Measurements from ENCODE around the gene DDX1. TPM values are rescaled to one million over a fixed set of nuclear protein-coding genes. Genes with fewer than 3 reads are reported as not detected.

The DDX1 gene
- total RNA-seq, 1 experiment from 2014 or later = 62.6 TPM

DNA sequence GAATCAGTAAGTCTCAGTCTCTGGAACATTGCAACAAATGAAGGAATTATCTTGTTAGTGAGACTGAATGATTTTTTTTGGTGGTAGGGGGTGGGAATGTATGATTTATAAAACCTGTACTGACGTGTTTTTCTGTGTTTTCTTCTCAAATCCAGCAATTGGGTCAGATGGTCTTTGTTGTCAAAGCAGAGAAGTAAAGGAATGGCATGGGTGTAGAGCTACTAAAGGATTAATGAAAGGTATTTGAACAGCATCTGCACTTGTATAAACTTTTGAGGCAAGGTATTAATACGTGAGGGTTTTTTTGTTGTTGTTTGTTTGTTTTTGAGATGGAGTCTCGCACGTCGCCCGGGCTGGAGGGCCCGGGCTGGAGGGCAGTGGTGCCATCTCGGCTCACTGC is 10.7 kb downstream of the DDX1 start:
- Histone ChIP-seq H2AFZ (ENCODE audit: low read length) (no peak overlapping the region), H4K20me1 (ENCODE audit: low read length) (no peaks in the 10 kb centered on the region), H3K9me3 (ENCODE audit: low read length) (no peaks in the 10 kb centered on the region), H3K4me1 (ENCODE audit: insufficient read depth, low read length) (no peaks in the 10 kb centered on the region), H3K9me2 (replicated peaks; ENCODE audit: low read length) (no peaks in the 10 kb centered on the region), H3K4me2 (ENCODE audit: low read length) (no peak overlapping the region), H3K9ac (ENCODE audit: low read length) (no peak overlapping the region), H3K36me3 (ENCODE audit: low read depth, low read length) (peaks cover 87% of the 10 kb centered on the region), H3K4me3 (ENCODE audit: low read length) (no peak overlapping the region), H3K27ac (ENCODE audit: low read length) (no peak overlapping the region), H3K27me3 (ENCODE audit: low read length) (no peaks in the 10 kb centered on the region), H3K79me2 (ENCODE audit: low read length) (no peaks in the 10 kb centered on the region), H3F3A (ENCODE audit: low read length, unreplicated experiment) (no peaks in the 10 kb centered on the region)
- DNase-seq (no peak), ATAC-seq (no peak)
- POLR2A ChIA-PET (ENCODE audit: unreplicated experiment) = no interaction called here
- intact Hi-C loops (cut with micrococcal nuclease) = no loop called here
- CTCF ChIA-PET = no interaction called here
- TF ChIP-seq EZH2phosphoT487 (IDR thresholded peaks at IDR 0.05; ENCODE audit: borderline replicate concordance, low read length) = no peak
- TF ChIP-seq EZH2 (IDR thresholded peaks at IDR 0.05; ENCODE audit: low read length, unreplicated experiment) = no peak
- TF ChIP-seq, protein P1, sequence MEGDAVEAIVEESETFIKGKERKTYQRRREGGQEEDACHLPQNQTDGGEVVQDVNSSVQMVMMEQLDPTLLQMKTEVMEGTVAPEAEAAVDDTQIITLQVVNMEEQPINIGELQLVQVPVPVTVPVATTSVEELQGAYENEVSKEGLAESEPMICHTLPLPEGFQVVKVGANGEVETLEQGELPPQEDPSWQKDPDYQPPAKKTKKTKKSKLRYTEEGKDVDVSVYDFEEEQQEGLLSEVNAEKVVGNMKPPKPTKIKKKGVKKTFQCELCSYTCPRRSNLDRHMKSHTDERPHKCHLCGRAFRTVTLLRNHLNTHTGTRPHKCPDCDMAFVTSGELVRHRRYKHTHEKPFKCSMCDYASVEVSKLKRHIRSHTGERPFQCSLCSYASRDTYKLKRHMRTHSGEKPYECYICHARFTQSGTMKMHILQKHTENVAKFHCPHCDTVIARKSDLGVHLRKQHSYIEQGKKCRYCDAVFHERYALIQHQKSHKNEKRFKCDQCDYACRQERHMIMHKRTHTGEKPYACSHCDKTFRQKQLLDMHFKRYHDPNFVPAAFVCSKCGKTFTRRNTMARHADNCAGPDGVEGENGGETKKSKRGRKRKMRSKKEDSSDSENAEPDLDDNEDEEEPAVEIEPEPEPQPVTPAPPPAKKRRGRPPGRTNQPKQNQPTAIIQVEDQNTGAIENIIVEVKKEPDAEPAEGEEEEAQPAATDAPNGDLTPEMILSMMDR (conservative IDR thresholded peaks at IDR 0.05; ENCODE audit: low read depth, low read length) = no peak
- BruUV-seq (replicated peaks) = no TSS peak

DNA sequence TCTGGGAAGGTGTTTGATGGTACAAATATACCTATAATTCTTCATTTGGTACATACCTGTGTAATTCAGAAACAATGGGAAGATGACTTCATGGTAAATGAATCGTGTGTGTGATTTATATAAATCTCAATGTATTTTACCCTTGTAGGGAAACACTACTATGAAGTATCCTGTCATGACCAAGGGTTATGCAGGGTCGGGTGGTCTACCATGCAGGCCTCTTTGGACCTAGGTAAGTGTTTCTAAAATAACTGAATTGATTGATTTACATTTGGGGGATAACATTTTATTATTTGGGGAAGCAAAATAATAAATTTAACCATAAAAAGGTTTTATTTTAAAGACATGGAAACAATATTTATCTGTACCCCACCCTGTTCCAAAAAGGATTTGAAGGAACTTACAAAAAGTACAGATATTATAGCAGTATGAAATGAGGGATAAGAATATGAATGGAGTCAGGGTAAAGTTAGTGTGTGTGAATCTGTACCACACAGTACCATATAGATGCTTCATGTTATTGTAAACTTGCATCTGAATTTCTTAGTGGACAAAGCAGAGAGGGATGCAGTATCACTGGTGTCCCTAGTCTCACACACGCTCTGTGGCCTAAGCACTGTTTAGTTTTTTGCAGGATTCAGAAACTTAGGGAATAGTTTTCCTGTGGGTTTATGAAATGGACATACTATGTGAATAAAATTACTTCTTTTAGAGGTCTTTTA is 11.5 kb downstream of the DDX1 start:
- Histone ChIP-seq H3F3A (ENCODE audit: low read length, unreplicated experiment) (no peaks in the 10 kb centered on the region), H3K4me1 (ENCODE audit: insufficient read depth, low read length) (no peaks in the 10 kb centered on the region), H2AFZ (ENCODE audit: low read length) (no peak overlapping the region), H3K4me2 (ENCODE audit: low read length) (no peak overlapping the region), H4K20me1 (ENCODE audit: low read length) (no peaks in the 10 kb centered on the region), H3K36me3 (ENCODE audit: low read depth, low read length) (peaks cover 88% of the 10 kb centered on the region), H3K4me3 (ENCODE audit: low read length) (no peak overlapping the region), H3K9ac (ENCODE audit: low read length) (no peak overlapping the region), H3K27me3 (ENCODE audit: low read length) (no peaks in the 10 kb centered on the region), H3K79me2 (ENCODE audit: low read length) (no peaks in the 10 kb centered on the region), H3K9me3 (ENCODE audit: low read length) (no peaks in the 10 kb centered on the region), H3K9me2 (replicated peaks; ENCODE audit: low read length) (no peaks in the 10 kb centered on the region), H3K27ac (ENCODE audit: low read length) (no peak overlapping the region)
- intact Hi-C loops (cut with micrococcal nuclease) = no loop called here
- no TSS peak for BruUV-seq (replicated peaks)
- TF ChIP-seq EZH2phosphoT487 (IDR thresholded peaks at IDR 0.05; ENCODE audit: borderline replicate concordance, low read length) = no peak
- TF ChIP-seq, protein P1 (conservative IDR thresholded peaks at IDR 0.05; ENCODE audit: low read depth, low read length) = no peak
- TF ChIP-seq EZH2 (IDR thresholded peaks at IDR 0.05; ENCODE audit: low read length, unreplicated experiment) = no peak
- ChIA-PET CTCF (no interaction called here), POLR2A (ENCODE audit: unreplicated experiment) (no interaction called here)
- no peak for DNase-seq
- no peak for ATAC-seq

DNA sequence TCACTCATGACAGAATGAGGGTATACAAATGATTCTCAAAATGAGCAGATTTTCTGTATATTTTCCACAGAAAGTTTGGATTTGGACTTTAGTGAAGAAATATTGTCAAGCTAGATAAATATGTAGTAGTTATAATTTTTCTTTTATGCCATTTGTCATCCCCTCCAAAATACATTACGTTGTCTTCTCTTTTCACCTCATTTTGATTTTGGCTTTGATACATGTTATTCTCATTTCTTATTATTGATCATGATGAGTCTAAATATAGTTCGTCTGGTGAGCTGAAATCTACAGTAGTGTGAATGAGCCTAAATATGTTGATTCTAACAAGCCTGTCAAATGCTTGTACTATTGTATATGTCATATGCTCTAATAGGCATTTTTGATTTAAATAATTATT is 12.3 kb downstream of the DDX1 start:
- no peak for ATAC-seq
- no peak overlapping the region for H3K4me3 ChIP-seq (ENCODE audit: low read length)
- no peaks in the 10 kb centered on the region for H3K79me2 ChIP-seq (ENCODE audit: low read length)
- H3K4me1 ChIP-seq (ENCODE audit: insufficient read depth, low read length) = no peaks in the 10 kb centered on the region
- no peaks in the 10 kb centered on the region for H3K27me3 ChIP-seq (ENCODE audit: low read length)
- H3K27ac ChIP-seq (ENCODE audit: low read length) = no peak overlapping the region
- TF ChIP-seq EZH2phosphoT487 (IDR thresholded peaks at IDR 0.05; ENCODE audit: borderline replicate concordance, low read length) = no peak
- TF ChIP-seq EZH2 (IDR thresholded peaks at IDR 0.05; ENCODE audit: low read length, unreplicated experiment) = no peak
- TF ChIP-seq, protein P1 (conservative IDR thresholded peaks at IDR 0.05; ENCODE audit: low read depth, low read length) = no peak
- no peaks in the 10 kb centered on the region for H4K20me1 ChIP-seq (ENCODE audit: low read length)
- no TSS peak for BruUV-seq (replicated peaks)
- CTCF ChIA-PET = no interaction called here
- H3K9me2 ChIP-seq (replicated peaks; ENCODE audit: low read length) = no peaks in the 10 kb centered on the region
- H3K9ac ChIP-seq (ENCODE audit: low read length) = no peak overlapping the region
- no peak for DNase-seq
- H3K36me3 ChIP-seq (ENCODE audit: low read depth, low read length) = peaks cover 90% of the 10 kb centered on the region
- intact Hi-C loops (cut with micrococcal nuclease) = no loop called here
- POLR2A ChIA-PET (ENCODE audit: unreplicated experiment) = no interaction called here
- H3K4me2 ChIP-seq (ENCODE audit: low read length) = no peak overlapping the region
- H3K9me3 ChIP-seq (ENCODE audit: low read length) = no peaks in the 10 kb centered on the region
- no peak overlapping the region for H2AFZ ChIP-seq (ENCODE audit: low read length)
- no peaks in the 10 kb centered on the region for H3F3A ChIP-seq (ENCODE audit: low read length, unreplicated experiment)
